Spleen (tissue), 7 donors: ENCODE data around the gene ARFGEF3.

Experiments used
- POLR2A ChIP-seq, 3 donors: fragments of 450-650 bp; IDR thresholded peaks; one replicate each; pipeline ENCODE4 v1.5.1; 2017; ENCODE audit warnings: antibody characterized with exemption in 3 of 3, mild to moderate bottlenecking in 1 of 3
- TF ChIP-seq, protein P1 (sequence below), 11 experiments: fragments of 200-600 bp in 7 of 11; fragments of 450-650 bp in 4 of 11; sonication (generic) in 4 of 11; IDR thresholded peaks in 8 of 11; conservative IDR thresholded peaks in 3 of 11; 1 replicate in 7 of 11; 2 replicates in 4 of 11; pipeline versions ENCODE4 v1.4.0 to v1.8.0; 2016 to 2021; ENCODE audit warnings: antibody characterized with exemption in 11 of 11, inconsistent platforms in 4 of 11, mild to moderate bottlenecking in 1 of 11
- donor health status: DM: no; HTN: no; CAD: no; lungs with moderate emphysema.
- donor health status: DM: no; HTN: no; CAD: no.
- donor health status: DM: no; HTN: no; CAD: no.

DNA sequence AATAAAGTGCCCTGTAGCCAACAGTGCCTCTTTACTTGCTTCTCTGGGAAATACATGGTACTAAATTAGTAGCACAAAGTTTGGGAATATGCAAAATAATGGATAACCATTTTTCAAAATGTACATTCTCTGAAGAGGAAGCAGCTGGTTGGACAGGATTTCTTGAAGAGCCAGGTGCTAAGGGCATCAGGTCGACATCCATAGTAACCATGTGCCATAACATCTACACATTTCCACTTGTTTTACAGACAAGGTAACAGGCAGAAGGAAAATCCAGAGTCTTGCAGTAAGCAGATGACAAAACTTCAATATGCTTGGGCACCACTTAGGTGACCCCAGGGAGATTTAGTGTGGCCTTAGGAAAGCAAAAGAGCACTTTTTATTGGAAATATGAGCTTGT, 179.4 kb downstream of the ARFGEF3 start:
- TF ChIP-seq POLR2A (IDR thresholded peaks at IDR 0.05) = no peak
- TF ChIP-seq, protein P1, sequence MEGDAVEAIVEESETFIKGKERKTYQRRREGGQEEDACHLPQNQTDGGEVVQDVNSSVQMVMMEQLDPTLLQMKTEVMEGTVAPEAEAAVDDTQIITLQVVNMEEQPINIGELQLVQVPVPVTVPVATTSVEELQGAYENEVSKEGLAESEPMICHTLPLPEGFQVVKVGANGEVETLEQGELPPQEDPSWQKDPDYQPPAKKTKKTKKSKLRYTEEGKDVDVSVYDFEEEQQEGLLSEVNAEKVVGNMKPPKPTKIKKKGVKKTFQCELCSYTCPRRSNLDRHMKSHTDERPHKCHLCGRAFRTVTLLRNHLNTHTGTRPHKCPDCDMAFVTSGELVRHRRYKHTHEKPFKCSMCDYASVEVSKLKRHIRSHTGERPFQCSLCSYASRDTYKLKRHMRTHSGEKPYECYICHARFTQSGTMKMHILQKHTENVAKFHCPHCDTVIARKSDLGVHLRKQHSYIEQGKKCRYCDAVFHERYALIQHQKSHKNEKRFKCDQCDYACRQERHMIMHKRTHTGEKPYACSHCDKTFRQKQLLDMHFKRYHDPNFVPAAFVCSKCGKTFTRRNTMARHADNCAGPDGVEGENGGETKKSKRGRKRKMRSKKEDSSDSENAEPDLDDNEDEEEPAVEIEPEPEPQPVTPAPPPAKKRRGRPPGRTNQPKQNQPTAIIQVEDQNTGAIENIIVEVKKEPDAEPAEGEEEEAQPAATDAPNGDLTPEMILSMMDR (IDR thresholded peaks at IDR 0.05 in 8 of 11, conservative IDR thresholded peaks at IDR 0.05 in 3 of 11) = no peak
